G401 (cell line): ENCODE results near the gene NUTM2E. TPM values are rescaled to one million over a fixed set of nuclear protein-coding genes. Genes with fewer than 3 reads are reported as not detected.
"Not testable (repeated sequence)": the region's sequence is repeated elsewhere in the genome, so short reads cannot be mapped to it uniquely, and the experiment has no call there.

ENCODE experiments used
- DNase-seq: peaks from one replicate; pipeline ENCODE4 v3.0.0-alpha.2; 2015; ENCODE audit warnings: low spot score
- in situ Hi-C: cut with HindIII; loops from 2 replicates; pipeline ENCODE4 v1.10.0; 2016; ENCODE audit warnings: low sequenced_read_pairs, mixed read lengths
- total RNA-seq: library from RNA; depleted of rRNA; stranded (reverse); fragments of >200 nt; shearing (Covaris generic); gene quantifications from 2 replicates; pipeline ENCODE4 v1.2.3, GENCODE V29; 2014; rRNA removed

NUTM2E gene, protein sequence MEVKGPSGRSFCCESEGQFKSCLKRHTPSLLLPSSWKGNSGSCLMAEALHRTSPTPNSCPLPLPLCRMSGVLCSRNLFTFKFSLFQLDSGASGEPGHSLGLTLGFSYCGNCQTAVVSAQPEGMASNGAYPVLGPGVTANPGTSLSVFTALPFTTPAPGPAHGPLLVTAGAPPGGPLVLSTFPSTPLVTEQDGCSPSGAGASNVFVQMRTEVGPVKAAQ (N-terminal part only)
- not detected in 2 replicates for total RNA-seq

DNA sequence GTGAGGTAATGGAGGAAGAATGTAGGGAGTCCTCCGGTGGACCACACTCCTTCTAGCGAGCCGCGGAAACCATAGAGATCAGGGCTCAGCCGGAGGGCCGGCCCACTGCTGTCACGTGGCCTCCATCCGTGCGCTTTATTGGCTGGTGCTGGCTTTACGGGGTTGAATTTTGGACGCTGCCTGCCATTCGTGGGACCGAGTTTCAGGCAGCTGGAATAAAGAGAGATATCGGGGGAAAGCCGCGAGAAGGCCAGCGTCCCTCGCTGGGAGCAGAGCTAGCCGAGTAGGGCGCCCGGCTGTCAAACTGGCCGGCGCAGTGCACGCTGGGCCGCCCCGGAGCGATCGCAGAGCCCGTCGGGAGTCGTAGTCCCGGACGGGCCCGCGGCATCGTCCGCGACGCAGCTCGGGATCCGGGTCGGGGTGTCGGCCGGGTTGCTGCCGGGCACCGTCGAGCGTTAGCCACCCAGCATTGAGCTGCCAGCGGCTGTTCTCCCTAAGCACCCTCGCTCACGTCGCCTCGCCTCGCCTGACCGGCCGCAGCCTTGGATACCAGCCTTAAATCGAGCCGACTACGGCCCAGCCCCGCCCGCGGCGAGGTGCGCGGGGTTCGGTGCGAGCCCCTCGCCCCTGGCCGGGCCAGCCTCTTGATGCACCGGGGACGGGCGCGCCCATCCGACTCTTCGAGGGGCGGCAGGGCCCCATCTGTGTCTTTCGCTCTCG, at the start of gene NUTM2E:
NUTM2E (plus strand) TSS at position 244 of the 720 bp plus-strand sequence. CDS start 15,002 bp downstream, outside the sequence.
- in situ Hi-C loops, result not testable (repeated sequence)

DNA sequence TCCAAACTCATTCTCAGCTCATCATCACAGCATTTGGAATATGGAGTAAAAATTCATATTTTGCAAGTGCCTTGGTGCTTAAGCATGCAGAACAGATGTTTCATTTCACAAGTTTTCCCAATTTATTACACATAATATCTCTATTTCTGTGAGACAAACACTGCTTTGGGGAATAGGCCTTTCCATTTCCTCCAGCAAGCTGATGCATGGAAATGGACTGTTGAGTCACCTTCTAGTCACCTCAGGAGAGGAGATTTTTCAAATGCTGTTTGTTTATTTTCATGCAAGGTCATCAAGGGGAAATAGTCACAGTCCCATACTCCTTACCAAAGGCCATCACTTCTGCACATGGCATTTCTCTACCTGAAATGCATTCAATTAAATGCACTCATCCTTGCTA, 48.5 kb upstream of the NUTM2E start:
- DNase-seq, in situ Hi-C loops: not testable (repeated sequence)

More for the DNA sequence above, at the start of gene NUTM2E:
- peak; percentile 78 for DNase-seq

DNA sequence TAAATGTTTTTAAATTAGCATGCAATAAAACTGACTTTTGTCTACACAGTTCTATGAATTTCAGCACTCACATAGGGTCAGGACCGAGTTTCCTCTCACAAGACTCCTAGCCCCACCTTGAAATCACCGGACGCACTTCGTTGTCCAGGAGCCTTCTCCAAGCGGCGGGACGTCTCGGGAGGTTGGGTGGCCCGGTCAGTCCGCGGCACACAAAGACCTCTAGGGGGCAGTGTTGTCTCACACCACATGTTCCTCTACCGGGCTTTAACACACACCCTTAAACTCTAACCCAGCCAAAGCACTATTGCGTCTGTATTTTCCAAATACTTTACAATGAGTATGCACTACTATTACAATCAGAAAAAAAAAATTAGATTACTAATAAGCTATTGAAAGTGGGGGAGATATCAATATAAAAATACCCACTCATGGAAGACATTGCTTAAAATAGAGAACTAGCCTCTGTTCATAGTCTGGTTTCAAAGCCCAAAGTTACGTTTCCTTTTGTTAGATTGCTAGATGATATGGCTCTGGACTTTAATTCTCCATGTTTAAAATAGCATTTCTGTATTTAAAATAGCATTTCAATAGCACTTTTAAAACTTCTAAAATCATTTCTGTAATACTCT, 47.1 kb upstream of the NUTM2E start:
- DNase-seq, result peak; percentile 40
- in situ Hi-C loops, result not testable (repeated sequence)

DNA sequence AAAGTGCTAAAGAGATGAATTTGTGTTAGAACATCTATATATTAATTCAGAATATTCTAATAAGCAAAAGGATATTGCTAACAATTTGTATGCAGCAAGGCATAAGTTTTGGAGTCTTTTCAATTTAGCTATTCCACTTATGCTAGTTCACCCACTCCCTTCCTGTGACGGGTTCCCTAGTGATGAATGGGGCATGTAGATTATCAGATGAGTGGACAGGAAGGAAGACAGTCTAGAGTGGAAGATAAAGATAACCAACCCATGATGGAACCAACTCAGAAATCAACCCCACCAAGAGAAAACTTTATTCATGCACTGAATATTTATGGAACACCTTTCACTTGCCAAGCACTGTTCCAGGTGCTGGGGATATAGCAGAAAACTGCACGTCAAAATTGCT, 46.5 kb upstream of the NUTM2E start:
- in situ Hi-C loops, DNase-seq: not testable (repeated sequence)

DNA sequence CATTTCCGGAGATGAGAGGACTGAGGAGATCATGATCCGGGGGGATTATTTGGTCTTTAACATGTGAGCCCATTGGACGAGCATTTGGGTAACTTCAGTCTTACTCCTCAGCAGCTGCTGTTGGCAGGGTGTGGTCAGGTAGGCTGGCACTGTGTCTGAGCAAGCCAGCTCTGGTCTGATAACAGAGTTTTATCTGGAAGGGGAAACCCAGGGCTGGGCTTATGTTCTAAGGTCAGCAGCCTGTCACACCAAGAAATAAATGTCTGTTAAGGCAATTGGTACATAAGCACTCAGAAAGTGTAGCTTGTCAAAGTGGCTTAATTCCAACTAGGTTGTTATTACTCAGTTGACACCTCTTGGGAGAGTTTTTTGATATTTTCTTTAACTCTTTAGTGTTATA, 45.0 kb upstream of the NUTM2E start:
- DNase-seq, in situ Hi-C loops: not testable (repeated sequence)

DNA sequence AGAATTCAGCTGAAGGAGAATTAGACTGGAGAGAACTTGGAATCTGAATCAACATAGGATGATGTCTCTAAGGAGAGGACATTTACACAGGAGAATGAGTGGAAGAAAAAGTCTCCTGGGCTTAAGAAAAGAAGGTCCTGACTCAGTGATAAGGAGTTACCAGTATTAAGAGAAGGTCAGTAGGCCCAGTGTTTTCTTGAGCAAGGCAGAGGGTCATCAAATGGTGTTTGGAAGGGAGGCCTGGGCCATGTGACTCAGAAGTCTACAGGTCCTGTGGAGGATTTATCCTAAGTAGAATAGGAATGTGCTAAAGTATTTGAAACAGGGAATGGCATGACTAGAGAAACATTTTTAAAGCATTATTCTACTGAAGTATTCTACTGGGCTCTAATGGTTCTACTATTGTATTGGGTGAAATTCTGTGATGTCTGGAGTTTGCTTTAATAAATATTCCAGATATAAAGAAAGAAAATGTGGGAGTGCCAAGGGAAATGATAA, 39.0 kb upstream of the NUTM2E start:
- not testable (repeated sequence) for DNase-seq

DNA sequence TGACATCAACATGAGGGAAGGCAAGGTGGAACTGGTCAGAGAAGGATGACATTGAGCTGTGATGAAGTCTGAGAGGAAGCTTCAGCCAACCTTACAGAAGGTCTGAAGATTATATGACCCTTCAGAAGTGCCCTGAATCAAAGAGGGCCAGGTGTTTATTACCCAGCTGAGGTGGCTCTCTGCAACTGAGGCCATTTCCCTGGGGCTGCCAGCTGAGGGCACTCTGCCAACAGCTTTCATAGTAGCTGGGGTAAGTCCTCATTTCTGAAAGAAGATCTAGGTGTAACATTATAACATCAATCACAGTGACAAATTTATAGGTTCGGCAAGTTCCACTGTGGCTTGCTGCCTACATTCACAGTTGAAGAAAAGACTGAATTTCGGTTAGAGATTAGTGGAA, 37.2 kb upstream of the NUTM2E start:
- in situ Hi-C loops, DNase-seq: not testable (repeated sequence)

More for the DNA sequence above, 39.0 kb upstream of the NUTM2E start:
- in situ Hi-C loops, result not testable (repeated sequence)

DNA sequence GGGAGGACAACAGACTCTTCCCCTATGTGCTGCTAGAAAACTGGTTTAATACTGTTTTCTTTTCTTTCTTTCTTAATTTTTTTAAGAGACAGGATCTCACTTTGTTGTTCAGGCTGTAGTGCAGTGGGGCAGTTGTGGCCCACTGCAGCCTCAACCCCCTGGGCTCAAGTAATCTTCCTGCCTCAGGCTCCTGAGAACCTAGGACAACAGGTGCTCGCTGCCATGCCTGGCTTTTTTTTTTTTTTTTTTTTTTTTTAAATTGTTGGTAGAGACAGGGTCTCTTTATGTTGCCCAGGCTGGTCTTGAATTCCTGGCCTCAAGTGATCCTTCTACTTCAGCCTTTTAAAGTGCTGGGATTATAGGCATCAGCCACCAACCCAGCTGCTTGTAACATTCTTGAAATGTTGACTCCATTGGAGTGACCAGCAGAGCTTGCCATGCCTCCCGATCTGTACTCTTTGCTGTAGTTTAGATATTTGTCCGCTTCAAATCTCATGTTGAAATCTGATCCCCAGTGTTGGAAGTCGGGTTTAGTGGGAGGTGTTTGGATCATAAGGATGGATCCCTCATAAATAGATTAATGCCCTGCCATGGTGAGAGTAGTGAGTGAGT, 34.5 kb upstream of the NUTM2E start:
- DNase-seq, in situ Hi-C loops: not testable (repeated sequence)

DNA sequence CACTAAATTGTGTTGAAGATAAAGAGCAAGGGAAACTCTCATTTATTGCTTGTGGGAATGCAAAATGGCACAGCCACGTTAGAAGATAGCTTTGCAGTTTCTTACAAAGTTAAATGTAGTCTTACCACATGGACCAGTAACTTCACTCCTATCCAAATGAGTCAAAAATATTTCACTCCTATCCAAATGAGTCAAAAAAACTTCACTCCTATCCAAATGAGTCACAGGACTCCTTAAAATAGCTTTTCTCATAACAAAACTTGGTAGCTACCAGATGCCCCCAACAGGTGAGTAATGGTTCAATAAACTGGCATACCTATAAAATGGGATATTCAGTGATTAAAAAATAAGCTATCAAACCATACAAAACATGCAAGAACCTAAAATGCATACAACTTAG, 27.2 kb upstream of the NUTM2E start:
- in situ Hi-C loops, DNase-seq: not testable (repeated sequence)

DNA sequence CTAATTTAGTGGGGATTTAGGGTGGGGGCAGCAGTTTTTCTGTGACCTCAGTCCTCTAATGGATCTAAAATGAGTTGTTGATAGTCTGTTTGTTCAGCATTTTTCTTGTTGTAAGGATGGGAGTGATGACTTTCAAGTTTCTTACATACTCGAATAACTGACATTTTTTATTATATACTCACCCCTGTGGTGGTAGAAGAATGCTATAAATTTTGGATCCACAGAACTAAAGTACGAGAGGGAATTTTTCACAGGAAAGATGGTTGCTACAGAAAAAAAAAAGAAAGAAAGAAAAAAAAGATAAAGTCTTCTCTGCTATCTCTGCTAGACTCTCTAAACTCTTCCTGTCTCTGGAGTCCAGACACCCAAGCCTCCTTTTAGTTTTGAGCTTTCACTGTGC, 20.7 kb upstream of the NUTM2E start:
- in situ Hi-C loops, DNase-seq: not testable (repeated sequence)

DNA sequence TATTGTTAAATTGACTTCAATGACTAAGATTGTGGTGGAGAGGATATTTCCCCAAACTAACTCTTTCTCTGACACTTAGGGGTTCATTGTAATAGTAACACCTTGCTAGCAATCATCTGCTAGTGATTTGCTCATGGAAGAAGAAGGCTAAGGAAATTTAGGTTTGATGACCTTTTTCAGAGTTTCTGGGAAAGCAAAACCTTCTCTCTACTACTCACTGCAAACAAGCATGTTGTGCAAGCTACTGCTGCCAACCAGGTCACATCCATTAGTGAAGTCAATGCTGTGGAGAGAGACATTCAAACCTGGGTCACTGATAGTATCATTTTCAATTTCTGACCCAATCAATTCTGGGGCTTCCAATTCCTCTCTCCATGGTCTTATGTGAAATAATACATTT, 14.6 kb upstream of the NUTM2E start:
- DNase-seq, result not testable (repeated sequence)

DNA sequence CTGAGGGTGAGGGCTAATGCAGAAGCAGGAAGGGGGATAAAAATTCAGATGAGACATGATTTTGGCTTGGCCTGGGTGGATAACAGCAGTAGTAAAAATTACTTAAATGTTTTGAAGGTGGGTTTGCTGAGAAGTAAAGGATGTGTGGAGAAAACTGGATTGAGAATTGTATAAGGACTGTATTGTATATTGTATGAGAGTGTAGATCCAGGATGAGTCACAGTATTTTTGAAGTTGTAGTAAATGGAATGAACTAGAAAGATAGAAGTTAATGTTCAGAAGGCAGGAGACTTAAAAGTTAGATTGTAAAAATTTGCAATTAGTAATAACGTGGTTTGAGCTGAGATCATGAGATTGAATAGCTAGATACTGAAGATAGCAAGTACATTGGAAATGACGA, 10.2 kb upstream of the NUTM2E start:
- in situ Hi-C loops, DNase-seq: not testable (repeated sequence)

More for the DNA sequence above, 14.6 kb upstream of the NUTM2E start:
- in situ Hi-C loops, result not testable (repeated sequence)

DNA sequence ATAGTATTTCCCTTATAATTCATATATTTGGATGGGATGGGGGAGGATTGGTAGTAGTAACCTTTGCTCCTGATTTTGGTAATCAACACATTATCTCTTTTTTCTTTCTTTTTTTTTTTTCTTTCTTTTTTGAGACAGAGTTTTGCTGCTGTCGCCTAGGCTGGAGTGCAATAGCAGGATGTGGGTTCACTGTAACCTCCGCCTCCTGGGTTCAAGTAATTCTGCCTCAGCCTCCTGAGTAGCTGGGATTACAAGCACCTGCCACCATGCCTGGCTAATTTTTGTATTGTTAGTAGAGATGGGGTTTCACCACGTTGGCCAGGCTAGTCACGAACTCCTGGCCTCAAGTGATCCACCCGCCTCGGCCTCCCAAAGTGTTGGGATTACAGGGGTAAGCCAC, 3.2 kb upstream of the NUTM2E start:
- DNase-seq, in situ Hi-C loops: not testable (repeated sequence)

DNA sequence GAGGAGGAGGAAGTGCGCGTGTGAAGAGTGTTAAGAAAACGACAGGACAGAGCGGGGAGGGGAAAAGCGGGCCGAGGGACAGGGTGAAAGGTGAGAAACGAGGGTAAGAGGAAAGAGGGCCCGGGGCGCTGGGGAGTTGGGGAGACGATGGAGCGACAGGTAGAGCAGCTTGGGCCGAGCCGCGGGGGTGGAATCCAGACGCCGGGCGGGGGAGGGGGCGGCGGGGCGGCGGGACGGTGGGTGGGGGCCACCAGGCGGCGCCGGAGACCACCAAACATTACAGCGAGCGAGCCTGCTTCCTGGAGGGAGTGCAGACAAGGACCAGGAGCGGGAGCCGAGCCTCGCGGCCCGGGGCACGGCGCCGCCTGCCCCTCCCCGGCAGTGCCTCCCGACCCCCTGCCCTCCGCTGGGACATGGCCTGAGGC, 940 bp upstream of the NUTM2E start:
- in situ Hi-C loops, DNase-seq: not testable (repeated sequence)

DNA sequence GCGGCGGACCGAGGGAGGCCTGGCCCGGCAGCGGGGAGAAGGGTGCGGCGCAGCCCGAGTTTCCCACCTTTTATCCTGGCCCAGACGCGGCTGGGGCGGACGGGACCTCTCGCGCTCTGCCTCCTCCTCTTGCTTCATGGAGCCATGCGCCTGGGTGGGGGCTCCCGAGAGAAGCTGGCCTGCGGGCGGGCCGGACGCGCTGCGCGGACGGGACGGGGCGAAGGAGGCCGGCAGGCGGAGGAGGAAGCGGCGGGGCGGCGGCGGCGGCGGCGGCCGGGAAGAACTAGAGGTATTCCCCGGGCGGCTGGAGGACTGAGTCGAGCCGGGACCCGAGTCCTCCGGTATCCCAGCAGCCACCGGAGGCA, 426 bp upstream of the NUTM2E start:
- in situ Hi-C loops, result not testable (repeated sequence)

DNA sequence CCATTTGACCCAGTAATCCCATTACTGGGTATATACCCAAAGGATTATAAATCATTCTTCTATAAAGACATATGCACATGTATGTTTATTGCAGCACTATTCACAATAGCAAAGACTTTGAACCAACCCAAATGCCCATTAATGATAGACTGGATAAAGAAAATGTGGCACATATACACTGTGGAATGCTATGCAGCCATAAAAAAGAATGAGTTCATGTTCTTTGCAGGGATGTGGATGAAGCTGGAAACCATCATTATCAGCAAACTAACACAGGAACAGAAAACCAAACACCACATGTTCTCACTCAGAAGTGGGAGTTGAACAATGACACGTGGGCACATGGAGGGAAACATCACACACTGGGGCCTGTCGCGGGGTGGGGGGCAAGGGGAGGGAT, 7.3 kb downstream of the NUTM2E start:
- in situ Hi-C loops, DNase-seq: not testable (repeated sequence)

More for the DNA sequence above, 426 bp upstream of the NUTM2E start:
- not testable (repeated sequence) for DNase-seq

DNA sequence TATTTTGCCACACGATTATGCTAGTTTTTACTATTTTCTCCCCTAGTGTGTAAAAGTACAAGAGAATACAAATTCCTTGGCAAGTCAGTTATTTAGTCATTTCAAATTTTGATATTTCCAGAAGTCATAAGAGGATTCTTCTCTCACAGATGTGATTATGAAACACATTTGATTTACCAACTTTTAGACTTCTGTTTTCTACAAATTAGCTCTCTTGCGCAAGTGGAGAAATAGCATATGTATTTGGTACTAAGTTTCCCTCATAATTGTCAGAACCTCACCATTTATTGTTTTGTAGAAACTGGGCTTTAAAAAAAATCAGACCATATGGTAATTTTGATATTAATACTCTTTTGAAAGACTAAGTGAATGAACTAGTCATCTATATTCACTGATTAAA, 9.4 kb downstream of the NUTM2E start:
- in situ Hi-C loops, DNase-seq: not testable (repeated sequence)

DNA sequence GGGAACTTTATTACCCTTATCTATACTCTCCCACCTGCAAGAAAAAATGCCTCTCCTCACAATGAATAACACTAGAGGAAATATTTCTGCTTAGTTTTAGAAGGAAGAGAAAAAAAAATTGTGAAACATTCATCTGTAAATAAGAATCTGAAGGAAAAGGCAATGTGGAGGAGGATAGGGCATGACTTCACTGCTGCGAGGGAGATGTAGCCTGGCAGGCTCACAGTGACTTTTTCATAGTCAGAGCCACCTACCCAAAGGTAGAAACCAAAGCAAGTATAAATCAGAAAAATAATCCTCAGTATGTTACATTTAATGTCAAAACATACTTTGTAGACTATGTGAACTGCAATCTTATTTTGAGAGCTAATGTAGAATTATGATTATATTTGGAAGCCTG, 10.4 kb downstream of the NUTM2E start:
- in situ Hi-C loops, result not testable (repeated sequence)

DNA sequence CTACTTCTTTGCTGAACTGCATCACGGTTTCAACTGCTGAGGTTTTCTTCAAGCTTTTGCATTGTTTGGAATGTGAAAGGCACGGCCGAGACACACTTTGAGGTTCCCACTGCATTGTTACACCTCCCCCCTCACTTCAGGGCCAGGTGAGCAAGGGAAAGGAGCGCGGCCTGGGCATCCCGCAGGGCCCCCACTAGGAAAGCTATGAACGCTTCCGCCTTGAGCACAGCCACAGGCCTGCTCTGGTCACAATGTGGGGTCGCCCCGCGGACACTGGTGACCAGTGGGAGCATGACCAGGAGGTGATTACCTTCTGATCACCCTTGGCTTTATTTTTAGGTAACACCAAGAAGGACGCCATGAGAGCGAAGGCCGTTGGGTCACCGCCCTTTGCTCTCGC, 11.9 kb downstream of the NUTM2E start:
- in situ Hi-C loops, DNase-seq: not testable (repeated sequence)

More for the DNA sequence above, 10.4 kb downstream of the NUTM2E start:
- not testable (repeated sequence) for DNase-seq
